ENCODE results near the gene EFNB3.

Gene EFNB3

DNA sequence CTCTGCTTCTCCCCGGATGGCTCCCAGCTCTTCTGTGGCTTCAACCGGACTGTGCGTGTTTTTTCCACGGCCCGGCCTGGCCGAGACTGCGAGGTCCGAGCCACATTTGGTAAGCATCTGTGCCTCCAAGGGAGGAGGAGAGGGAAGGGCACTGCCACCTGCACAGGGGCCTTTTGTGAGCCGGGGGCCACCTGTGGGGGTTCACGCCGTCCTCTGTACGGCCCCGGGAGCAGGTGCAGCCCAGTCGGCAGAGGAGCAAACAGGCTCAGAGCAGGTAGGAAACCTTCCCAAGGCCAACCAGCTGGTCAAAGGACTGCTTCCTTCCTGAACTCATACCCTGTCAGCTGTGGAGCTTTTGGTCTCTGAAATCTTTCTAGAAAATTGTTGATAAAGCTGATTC is 3.3 kb upstream of the EFNB3 start:
- DNase-seq = no peak

DNA sequence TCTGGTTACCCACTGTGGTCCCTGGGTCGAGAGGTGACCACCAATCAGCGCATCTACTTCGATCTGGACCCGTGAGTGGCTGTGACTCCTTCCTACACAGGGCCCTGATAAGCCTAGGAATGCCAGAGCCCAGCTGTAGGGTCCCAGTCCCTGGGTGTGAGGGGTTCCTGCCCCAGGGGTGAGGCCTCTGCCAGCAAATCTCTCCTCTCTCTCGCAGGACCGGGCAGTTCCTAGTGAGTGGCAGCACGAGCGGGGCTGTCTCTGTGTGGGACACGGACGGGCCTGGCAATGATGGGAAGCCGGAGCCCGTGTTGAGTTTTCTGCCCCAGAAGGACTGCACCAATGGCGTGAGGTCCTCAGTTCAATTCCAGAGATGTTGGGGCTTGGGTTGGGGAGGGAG is 2.2 kb upstream of the EFNB3 start:
- no peak for DNase-seq

DNA sequence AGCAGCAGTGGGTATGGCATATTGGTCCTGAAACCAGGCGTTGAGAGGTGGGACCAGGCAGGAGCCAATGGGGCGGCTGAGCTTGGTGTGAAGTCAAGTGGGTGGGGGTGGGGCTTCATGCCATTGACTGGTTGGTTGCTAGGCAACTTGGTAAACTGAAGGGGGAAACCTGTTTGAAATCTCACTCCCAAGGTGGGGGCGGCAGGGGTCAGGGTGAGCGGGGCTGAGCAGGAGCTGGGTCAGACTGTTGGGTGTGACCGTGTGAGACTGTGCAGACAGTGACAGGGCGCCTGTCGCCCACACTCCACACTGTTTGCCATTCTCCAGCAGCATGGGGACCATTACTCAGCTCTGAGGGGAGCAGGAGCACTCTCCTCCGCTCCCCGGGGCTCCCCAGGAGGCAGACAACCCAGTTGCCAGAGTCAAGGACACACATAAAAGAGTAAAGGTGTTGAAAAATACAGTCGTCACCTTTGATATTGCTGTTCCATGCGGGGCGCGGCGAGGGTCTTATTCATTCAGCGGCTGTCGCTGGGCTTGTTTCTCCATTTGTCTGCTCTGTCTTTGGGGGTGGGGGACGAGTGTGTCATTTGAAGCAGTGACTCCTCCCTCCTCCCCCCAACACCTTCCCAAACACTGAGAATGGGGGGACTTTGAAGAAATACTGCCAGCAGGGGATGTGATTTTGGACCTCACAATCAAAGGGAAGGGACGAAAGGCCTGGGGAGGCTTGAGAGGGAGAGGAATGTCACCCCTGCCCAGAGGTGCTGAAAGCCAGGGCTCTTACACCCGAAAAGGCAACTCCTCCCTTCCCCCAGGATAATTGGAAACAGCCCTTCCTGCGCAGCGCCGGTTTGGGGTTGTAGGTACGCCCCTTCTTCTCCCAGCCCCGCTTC is 1.2 kb upstream of the EFNB3 start:
- DNase-seq = no peak

DNA sequence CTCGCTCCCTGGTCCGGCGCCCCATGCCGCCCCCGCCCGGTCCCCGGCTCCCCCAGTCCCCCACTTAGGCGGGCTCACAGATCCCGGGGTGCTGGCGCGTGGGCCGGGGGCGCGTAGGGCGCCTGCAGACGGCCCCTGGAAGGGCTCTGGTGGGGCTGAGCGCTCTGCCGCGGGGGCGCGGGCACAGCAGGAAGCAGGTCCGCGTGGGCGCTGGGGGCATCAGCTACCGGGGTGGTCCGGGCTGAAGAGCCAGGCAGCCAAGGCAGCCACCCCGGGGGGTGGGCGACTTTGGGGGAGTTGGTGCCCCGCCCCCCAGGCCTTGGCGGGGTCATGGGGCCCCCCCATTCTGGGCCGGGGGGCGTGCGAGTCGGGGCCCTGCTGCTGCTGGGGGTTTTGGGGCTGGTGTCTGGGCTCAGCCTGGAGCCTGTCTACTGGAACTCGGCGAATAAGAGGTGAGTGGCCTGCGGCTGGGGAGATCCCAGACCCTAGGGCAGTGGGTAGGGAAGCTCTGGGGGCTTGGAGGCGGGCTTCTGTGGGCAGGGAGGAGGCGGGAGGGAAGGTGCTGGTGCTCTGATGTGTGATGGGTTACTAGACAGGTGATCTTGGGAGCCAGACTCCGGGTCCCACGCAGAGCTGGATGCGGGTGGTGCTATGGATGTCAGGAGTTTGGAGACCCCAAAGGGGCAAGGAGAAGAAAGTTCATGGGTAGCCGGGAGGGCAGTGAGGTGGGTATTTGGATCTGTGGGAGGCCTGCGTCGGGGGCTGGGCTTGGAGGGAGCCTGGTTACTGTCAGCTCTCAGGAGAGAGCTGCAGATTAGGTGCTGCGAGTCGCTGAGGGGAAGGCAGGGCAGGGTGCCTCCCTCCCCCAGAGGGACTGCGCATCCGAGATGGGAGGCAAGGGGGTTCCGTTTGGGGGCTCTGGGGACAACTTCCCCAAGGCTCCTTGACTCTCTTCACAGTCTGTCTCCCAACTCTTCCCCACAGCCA is 560 bp downstream of the EFNB3 start:
- no peak for DNase-seq

DNA sequence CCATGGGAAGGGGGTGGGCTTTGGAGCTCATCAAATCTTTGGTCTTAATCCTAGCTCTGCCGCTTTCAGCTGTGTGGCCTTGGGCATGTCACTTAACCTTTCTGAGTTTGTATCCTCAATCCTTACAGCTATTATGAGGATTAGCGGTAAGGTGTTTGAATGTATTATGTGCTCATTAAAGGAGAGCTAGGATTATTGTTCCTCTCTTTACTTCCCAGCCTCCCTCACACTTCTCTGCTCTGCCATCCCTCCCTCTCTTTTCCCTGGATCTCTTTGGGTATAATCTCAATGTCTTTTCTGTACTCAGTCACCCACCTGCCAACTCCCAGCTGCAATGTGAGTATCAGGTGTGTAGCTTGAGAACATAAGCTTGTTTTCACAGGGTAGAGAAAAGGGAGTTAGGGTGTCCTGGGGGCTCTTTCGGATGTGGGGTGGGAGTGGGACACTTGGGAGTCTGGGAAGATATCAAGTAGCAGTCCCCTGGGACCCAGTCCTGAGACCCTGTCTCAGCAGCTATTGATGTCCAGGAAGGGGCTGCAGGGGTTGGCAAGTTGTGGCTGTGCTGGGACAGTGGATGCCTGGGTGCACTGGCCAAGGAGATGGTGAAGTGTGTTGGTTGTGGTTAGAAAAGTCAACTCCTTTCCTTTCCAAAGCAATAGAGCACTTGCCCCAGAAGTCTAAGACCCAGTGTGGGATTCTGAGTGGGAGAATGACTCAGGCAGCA is 1.8 kb downstream of the EFNB3 start:
- no peak for DNase-seq

DNA sequence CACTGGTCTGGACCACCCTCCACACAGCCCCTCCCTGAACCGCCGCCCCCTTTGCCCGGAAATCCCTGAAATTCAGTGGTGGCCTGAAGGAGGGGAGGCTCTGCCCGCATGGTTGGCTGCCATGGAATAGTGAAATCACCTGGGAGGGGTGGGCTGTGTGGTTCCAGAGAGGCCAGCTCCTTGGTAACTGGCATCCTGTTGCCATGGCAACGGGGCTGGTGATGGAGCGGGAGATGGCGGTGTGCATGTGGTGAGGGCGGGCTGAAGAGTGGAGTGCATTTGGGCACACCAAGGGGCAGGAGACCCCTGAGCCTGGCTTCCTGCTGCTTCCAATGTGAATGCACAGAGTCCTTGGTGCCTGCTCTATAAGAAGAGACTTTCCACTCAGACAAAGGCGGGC is 2.4 kb downstream of the EFNB3 start:
- DNase-seq = no peak

DNA sequence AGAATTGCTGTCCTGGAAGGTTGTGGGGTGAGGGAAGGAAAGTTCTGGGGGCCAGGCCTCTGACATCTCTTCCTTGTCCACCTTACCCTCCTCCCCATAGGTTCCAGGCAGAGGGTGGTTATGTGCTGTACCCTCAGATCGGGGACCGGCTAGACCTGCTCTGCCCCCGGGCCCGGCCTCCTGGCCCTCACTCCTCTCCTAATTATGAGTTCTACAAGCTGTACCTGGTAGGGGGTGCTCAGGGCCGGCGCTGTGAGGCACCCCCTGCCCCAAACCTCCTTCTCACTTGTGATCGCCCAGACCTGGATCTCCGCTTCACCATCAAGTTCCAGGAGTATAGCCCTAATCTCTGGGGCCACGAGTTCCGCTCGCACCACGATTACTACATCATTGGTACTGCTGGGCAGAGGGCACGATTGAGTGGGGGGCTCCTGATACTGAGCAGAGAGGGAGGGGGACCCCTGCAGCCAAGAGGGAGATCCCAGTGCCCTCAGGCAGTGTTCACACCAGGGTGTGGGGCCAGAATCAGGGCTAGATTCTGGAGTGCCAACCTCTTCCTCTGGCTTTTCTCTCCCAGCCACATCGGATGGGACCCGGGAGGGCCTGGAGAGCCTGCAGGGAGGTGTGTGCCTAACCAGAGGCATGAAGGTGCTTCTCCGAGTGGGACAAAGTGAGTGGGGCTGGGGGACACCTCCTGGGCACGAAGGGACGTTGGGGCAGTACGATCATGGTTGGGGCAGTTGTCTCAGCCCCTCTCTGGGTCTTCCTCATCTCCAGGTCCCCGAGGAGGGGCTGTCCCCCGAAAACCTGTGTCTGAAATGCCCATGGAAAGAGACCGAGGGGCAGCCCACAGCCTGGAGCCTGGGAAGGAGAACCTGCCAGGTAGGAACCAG is 3.1 kb downstream of the EFNB3 start:
- DNase-seq = no peak

DNA sequence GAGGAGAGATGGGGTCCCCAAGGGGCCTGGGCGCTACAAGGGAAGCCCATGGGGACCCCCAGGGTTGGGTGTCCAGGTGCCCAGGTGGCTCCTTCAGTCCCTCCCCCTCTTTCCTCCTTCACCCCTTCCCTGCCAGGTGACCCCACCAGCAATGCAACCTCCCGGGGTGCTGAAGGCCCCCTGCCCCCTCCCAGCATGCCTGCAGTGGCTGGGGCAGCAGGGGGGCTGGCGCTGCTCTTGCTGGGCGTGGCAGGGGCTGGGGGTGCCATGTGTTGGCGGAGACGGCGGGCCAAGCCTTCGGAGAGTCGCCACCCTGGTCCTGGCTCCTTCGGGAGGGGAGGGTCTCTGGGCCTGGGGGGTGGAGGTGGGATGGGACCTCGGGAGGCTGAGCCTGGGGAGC is 4.0 kb downstream of the EFNB3 start:
- no peak for DNase-seq

DNA sequence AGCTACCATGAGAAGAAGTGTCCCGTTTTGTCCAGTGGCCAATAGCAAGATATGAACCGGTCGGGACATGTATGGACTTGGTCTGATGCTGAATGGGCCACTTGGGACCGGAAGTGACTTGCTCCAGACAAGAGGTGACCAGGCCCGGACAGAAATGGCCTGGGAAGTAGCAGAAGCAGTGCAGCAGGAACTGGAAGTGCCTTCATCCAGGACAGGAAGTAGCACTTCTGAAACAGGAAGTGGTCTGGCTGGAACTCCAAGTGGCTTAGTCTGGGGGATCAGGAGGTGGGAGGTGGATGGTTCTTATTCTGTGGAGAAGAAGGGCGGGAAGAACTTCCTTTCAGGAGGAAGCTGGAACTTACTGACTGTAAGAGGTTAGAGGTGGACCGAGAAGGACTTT is 5.3 kb downstream of the EFNB3 start:
- DNase-seq = peak; percentile 50

DNA sequence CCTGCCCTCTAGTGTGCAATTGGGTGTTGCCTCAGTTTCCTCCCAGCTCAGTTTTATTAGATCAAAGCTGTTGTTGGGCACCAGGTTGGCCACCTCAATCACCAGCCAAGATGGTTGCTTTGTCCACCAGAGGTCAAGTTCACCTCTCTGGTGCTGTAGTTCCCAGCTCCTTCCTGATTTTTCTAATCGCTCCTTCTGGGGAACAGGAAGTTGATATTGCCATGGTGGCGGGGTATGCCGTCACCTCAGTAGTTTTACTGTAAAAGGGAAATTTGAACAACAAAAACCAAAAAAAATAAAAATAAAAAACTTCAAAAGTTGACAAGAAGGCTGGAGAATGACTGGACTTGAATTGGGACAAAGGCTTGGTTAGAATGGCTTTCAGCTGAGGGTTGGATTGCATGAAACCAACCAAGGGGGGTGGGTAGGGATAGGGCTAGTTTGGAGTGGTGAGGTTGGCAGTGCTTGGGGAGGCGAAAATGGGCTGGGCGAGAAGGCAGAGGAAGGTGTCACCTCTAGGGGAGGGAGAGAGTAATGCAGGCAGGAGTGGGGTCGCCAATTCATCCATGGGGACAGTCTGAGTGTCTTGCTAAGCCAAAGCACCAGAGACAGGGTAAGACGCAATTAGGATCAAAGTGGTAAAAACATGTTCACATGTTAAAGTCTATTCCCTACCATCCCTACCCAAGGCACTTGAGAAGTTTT is 6.2 kb downstream of the EFNB3 start:
- DNase-seq = peak; percentile 21

DNA sequence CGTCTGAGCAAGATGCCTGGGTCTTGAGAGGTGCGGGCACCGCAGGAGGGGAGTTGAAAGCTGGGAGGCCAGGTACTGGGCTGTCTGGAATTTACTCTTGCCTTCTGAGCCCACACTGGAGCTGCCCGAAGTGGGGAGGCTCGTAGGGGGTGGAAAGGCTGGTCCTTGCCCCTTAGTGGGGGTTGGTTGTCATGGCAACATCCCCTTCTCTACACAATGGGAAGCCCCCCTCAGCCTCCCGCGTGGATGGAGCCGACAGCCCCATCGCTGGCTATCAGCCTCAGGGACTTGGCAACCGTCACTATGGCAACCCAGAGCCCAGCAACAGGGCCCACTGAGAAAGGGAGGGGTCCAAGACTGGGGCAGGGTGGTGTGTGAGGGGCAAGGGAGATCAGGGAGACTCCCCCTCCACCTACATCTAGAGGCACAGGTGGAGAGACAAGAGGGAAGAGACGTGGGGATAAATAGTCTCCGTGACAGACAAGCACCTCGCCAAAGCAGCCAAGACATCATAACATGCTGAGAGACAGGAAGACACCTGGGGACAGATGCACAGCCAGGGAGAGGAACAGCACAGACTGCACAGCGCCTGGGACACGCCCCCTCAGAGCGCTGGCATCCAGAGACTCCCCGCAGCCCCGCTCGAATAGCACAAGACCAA is 7.2 kb downstream of the EFNB3 start:
- DNase-seq = no peak

DNA sequence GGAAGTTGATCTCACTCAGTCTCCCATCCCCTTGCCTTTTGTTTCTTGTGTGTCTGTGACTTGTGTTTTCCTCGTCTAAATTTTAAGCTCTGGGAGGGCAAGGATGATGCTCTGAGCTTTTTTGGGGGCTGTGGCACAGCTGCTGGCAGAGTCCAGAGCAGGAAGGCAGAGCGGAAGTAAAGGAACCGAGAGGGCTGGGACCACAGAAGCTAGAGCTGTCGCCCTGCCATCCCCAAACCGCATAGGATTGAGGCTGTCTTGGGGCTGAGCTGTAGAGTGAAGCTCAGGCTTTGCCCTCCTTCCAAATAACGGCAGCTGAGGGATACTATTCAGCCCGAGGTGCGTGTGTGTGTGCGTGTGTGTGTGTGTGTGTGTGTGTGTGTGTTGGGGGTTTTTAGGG is 8.8 kb downstream of the EFNB3 start:
- DNase-seq = no peak

DNA sequence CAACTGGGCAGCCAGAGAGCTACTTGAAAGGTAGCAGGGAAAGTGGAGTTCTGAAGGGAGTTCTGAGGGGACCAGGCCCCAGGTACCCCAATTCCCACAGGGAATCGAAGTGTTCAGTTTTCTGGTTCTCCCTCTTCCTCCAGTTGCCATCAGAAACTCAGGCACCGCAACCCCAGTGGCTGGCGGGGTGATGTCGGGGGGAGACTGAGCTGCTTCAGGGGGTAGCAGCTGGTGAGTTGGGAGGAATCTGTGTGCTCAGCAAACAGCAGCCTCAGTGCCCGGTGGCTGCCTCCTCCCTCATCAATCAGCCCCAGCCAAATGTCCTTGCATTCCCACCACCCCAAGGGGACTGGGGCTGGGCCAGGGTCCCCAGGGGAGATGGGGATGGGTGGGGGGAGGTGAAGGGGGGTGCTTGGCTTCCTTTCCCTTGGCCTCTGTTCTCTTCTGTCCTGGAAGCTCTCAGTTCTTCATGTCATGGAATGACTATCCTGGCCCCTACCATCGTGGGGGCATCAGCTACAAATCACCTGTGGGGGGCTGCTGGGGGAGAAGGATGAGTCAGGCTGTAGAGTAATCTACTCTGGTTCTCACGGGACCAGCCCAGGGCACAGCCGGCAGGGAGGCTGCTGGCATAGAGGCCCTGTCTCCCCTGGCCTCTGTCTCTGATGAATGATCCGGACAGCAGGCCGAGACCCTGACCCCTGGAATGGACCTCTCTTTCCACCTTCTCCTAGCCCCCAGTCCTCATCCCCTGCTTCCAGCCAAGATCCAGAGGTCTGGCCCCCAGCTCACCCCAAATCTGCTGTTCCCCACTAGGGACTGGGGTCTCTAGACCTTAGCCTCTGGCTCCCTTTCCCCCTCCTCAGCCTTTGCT is 10.0 kb downstream of the EFNB3 start:
- no peak for DNase-seq

DNA sequence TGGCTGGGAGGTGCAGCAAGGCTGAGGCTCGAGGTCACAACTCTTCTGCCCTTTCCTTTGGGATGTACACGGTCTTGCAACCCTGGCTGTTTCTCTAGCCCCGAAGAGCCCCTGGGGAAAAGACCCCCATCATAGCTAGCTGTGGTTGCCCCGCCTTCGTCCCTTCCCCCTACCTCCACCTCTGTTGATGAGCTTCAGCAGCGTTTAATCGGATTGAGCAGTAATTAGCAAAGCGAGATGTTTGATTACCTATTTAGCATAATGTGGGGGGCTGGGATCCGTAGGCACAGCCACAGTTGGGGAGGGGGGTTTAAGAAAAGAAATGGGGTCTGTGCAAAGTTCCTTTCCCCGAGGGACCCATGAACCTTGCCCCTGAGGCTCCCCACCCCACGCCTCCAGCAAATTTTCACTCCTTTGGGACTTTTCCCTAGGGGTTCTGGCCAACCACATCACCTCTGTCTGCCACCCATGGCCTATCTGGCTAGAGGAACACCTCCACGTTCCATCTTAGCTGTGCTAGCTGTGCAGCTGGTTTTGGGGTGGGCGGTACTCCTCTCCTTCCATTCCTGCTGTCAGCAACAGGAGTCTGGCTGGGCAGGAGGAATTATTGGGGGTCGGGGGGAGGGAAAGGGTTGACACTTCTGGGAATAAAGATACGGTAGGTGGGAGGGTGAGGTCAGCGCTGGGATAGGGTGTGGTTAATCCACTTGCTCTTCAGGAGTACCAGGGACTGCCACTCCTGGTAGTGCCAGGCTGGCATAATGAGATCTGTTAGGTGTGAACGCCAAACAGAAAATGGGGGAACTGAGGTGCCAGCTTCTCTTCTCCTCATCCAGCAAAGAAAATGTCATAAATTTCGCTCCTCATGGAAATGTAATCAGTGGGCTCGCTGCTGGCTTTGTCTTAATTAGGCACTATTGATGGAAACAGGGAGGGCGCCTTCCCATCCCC is 11.2 kb downstream of the EFNB3 start:
- DNase-seq = no peak

DNA sequence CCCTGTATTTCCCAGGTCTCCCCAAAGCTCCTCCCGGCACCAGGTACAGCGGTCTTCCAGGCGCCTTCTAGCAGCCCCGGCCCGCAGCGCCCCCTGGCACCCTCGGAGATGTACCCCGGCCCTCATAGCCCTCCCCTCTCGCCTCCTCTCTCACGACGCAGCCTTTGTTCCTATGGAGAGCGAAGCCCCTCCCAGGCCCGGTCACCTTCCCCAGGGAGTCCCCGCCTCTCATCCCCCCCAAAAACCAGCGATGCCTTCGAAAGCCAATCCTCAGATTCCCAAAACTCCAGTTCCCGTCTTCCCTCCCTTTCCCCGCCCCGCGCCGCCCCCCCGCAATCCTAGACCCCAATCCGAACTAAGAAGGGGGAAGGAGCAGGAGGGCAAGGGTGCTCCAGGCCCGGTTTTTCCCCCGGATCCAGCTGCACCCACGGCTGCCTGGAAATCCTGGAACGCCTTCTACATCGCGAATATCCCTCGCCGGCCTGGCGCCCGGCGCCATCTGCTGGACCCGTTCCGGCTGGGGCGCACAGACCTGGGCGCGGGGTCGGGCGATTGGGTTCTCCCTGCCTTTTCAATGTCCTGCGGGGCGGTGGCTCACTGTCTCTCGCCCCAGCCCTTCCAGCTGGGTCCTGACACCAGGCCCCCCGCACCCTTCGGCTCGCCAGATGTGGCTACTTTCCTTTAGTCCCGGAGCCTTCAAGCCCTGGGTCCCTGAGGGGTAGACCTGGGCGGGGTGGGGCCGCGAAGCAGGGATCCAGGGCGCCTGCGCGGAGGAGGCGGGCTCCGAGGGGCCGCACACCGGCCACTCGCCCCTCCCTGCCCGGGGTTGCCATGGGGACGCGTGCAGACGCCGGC is 12.1 kb downstream of the EFNB3 start, which contains the start of gene DNAH2:
Gene DNAH2, plus strand, starts transcription at position 844 of the 855 bp plus-strand sequence. CDS start 1,991 bp downstream, outside the sequence.
- DNase-seq = peak; percentile 86

DNA sequence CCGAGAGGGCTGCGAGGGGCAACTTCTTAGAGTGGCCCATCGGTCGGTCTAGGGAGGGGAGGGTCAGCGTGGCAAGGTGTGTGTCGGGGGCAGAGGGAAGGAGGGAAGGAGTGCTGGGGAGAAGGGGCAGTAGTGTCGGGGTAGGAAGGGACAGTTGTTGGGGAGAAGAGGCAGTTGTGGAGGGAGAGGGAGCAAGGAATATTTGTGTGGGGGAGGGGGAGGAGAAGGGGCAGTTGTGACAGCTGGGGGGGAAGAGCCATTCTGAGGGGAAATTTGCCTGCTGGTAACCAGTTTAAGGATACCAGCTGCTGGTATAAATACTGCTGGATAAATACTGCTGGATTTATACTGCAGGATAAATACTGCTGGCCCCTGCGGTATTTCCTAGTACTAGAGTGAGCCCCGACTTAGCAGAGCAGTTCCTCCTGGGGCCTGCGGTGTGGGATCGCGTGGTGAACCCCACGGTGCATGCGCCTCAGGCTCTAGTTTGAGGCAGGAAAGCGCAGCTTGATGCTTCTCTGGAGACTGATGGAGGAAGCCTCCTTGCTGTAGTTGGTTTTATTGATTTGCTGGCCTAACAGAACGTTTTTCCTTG is 12.9 kb downstream of the EFNB3 start:
- DNase-seq = peak; percentile 53

DNA sequence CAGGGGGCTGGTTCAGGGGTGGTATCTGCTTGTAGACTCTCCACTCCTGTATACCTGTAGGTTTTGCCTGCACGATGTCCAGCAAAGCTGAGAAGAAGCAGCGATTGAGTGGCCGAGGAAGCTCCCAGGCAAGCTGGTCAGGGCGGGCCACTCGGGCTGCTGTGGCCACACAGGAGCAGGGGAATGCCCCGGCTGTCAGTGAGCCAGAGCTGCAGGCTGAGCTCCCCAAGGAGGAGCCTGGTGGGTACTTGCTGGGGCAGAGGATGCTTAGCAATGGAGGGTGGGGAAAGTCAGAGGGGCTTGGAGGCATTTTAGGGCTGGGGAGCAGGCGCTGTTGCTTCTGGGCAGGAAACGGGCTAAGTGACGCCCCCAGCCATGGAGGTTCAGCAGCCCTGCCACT is 14.7 kb downstream of the EFNB3 start:
- no peak for DNase-seq

Measured in OCI-M1 (cell line).